IgD-negative memory B cell (primary cell): ENCODE data around the gene PTGER1. TPM values are rescaled to one million over a fixed set of nuclear protein-coding genes. Genes with fewer than 3 reads are reported as not detected.
A peak's percentile ranks its signal among the peaks of the same experiment; 100 is the strongest.
"Not testable (repeated sequence)": the region's sequence is repeated elsewhere in the genome, so short reads cannot be mapped to it uniquely, and the experiment has no call there.

ENCODE experiments used
- H3K27ac Mint-ChIP-seq, 3 donors: one replicate each; pipeline ENCODE4 v1.8.0; 2020 to 2022; ENCODE audit warnings: mild to moderate bottlenecking in 3 of 3, mixed read lengths in 3 of 3, moderate library complexity in 1 of 3
- H3K27me3 Mint-ChIP-seq: one replicate; pipeline ENCODE4 v1.8.0; 2021; ENCODE audit warnings: mixed read lengths
- H3K36me3 Mint-ChIP-seq: one replicate; pipeline ENCODE4 v1.8.0; 2020; ENCODE audit warnings: mild to moderate bottlenecking, mixed read lengths
- H3K4me1 Mint-ChIP-seq, 3 donors: one replicate each; pipeline ENCODE4 v1.8.0; 2020 to 2022; ENCODE audit warnings: mixed read lengths in 3 of 3, mild to moderate bottlenecking in 1 of 3
- H3K4me3 Mint-ChIP-seq, 4 donors: one replicate each; pipeline ENCODE4 v1.8.0; 2020 to 2022; ENCODE audit warnings: mild to moderate bottlenecking in 4 of 4, mixed read lengths in 4 of 4, moderate library complexity in 3 of 4
- H3K9me3 Mint-ChIP-seq, 3 donors: one replicate each; pipeline ENCODE4 v1.8.0; 2020 to 2021; ENCODE audit warnings: mixed read lengths in 3 of 3, mild to moderate bottlenecking in 1 of 3
- polyA plus RNA-seq: library from polyadenylated mRNA; unstranded; fragments of 300-500 nt; fragmentation: Illumina TruSeq; gene quantifications from one replicate; pipeline ENCODE4 v1.2.3, GENCODE V29; 2021

PTGER1 gene
- polyA plus RNA-seq, 1 donor from 2014 or later = not detected

DNA sequence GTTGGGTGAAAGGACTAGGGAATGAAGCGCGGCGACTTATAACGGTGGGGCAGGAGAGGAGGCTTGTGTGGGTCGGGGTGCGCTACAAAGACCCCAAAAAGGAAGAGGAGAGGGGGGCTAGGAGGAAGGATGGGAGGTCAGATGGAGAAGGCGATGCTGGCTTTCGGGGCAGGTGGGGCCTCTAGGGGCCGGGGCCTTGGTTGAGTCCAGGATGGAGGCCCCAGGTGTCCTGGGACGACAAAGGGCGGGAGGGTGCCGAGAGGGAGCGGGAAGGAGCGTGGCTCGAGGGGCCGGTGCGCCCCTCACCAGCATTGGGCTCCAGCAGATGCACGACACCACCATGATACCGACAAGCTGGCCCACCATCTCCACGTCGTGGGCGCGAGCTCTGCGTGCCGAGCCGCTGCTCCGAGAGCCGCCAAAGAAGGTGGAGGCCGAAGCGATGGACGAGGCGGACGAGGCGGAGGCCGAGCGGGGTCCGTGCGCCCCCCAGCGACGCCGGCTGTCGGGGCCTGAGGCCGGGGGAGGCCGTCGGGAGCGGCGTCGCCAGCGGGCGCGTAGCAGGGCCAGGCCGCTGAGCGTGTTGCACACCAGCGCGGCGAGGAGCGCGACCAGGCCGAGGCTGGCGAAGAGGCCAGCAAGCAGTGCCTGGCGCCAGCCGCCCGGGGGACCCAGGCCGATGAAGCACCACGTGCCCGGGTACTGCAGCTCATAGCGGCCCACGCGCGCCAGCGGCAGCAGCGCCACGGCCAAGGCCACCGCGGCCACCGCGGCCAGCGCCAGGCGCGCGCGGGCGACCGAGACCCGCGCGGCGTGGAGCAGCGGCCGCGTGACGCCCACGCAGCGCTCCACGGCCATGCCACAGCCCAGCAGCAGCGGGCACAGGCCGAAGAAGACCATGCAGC is 1.8 kb downstream of the PTGER1 start:
- peak overlapping the region in 1 of 3 donors; percentile 78 for H3K27ac Mint-ChIP-seq
- peaks cover 24% of the 10 kb centered on the region for H3K27me3 Mint-ChIP-seq
- no peaks in the 10 kb centered on the region for H3K9me3 Mint-ChIP-seq
- peaks cover 3% of the 10 kb centered on the region for H3K36me3 Mint-ChIP-seq
- peaks cover 0 to 14% (median 7%) of the 10 kb centered on the region in 3 donors for H3K4me1 Mint-ChIP-seq
- peak overlapping the region in 2 of 4 donors; percentile 74 to 79 for H3K4me3 Mint-ChIP-seq

DNA sequence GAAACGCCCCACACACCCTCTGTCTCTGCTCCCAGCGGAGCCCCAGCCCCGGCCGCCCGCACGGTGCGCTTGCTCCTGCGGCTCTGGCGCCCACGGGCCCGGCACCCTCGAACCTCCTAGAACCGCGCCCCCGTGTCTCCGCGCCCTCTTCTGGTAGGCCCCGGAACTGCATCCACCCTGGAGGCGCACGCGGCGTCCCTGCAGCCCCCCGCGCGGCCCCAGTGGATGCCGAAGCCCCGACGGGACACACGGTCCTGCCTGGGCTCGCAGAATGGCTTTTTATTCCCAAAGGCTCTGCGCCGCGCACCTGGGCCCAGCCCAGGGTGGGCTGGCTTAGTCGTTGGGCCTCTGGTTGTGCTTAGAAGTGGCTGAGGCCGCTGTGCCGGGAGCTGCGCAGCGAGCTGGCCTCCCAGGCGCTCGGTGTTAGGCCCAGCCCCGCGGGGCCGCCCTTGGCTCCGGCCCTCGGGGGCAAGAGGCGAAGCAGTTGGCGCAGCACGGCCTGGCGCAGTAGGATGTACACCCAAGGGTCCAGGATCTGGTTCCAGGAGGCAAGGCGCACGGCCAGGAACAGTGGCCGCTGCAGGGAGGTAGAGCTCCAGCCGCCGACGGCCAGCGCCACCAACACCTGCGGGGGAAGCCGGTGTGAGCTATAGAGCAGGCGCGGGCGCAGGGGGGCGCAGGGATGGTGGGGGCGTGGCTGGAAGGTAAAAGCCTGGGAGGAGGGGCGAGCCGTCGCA is 2.8 kb downstream of the PTGER1 start:
- H3K27me3 Mint-ChIP-seq = peaks cover 24% of the 10 kb centered on the region
- peaks cover 3% of the 10 kb centered on the region for H3K36me3 Mint-ChIP-seq
- no peaks in the 10 kb centered on the region for H3K9me3 Mint-ChIP-seq
- peak overlapping the region in 2 of 4 donors; percentile 12 to 41 for H3K4me3 Mint-ChIP-seq
- H3K4me1 Mint-ChIP-seq = peaks cover 0 to 14% (median 7%) of the 10 kb centered on the region in 3 donors
- peak overlapping the region in 1 of 3 donors; percentile 39 for H3K27ac Mint-ChIP-seq

DNA sequence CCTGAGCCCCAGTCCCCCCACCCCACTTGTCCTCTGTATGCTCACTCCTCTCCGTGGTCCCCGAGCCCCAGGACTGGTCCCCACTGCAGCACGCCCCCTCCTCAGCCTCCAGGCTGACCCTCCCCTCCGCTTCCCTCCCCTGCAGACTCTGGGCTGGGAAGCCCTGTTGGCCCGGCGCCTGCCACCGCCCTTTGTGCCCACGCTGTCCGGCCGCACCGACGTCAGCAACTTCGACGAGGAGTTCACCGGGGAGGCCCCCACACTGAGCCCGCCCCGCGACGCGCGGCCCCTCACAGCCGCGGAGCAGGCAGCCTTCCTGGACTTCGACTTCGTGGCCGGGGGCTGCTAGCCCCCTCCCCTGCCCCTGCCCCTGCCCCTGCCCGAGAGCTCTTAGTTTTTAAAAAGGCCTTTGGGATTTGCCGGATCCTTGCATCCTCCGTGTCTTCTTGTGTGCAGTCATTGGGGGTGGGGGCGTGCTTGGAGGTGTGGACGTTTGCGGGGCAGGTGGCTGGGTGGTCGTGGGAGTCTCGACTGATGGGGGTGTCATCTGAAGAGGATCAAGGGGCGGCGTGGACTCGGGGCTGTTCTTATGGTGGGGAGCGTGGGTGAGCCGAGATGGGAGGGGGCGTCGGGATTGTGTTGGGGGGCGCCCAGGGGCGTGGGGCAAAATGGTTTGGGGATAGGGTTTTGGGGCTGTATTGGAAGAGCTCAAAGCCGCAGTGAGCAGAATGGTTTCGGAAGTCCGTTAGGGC is 3.5 kb downstream of the PTGER1 start:
- Mint-ChIP-seq H3K9me3 (no peaks in the 10 kb centered on the region), H3K4me1 (peaks cover 0 to 14% (median 7%) of the 10 kb centered on the region in 3 donors), H3K27me3 (peaks cover 24% of the 10 kb centered on the region), H3K27ac (peak overlapping the region in 1 of 3 donors; percentile 39), H3K36me3 (peaks cover 3% of the 10 kb centered on the region), H3K4me3 (peak overlapping the region in 1 of 4 donors; percentile 41)

DNA sequence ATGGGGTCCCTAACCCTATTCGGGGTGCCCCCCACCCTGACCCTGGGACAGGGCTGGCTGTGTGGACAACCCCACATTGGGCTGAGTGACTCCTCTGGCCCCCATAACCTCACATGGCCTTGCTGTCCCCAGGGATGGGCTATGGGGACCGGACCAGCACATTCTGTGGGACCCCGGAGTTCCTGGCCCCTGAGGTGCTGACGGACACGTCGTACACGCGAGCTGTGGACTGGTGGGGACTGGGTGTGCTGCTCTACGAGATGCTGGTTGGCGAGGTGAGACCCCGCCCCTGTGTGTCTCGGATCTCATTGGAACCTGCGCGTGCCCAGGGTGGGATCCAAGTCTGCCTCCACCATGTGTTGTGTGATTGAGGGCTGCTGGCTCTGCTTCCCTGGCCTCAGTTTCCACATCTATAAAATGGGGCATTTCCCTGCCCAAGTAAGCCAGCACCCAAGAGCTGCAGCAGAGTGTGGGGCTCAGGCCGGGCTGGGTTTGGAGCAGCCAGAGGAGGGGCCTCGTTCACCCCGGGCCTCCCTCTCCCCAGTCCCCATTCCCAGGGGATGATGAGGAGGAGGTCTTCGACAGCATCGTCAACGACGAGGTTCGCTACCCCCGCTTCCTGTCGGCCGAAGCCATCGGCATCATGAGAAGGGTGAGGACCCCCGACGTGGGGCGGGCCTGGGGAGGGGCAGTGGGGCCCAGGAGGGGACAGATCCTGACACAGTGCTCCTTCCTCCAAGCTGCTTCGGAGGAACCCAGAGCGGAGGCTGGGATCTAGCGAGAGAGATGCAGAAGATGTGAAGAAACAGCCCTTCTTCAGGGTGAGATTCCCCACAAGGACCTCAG is 4.9 kb downstream of the PTGER1 start:
- Mint-ChIP-seq H3K36me3 (peaks cover 1% of the 10 kb centered on the region), H3K4me1 (peaks cover 0 to 9% (median 7%) of the 10 kb centered on the region in 3 donors)

DNA sequence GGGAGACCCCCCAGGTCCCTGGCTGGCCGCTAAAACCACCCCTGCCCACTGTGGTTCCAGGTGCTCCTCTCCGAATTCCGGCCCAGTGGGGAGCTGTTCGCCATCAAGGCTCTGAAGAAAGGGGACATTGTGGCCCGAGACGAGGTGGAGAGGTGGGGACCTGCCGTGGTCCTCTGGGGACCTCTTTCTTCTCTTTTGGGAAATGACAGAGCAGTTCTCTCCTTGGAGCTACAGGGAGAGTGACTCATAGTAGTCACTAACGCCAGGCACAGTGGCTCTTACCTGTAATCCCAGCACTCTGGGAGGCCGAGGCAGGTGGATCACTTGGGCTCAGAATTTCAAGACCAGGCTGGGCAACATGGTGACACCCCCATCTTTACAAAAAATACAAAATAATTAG is 7.3 kb downstream of the PTGER1 start:
- Mint-ChIP-seq H3K4me1 (peaks cover 0 to 2% (median 0%) of the 10 kb centered on the region in 3 donors), H3K36me3 (peaks cover 1% of the 10 kb centered on the region), H3K27ac (peak overlapping the region in 1 of 3 donors; percentile 18), H3K4me3 (peak overlapping the region in 1 of 4 donors; percentile 12), H3K9me3 (no peaks in the 10 kb centered on the region), H3K27me3 (peaks cover 3% of the 10 kb centered on the region)

More for the DNA sequence above, 4.9 kb downstream of the PTGER1 start:
- Mint-ChIP-seq H3K27me3 (peaks cover 17% of the 10 kb centered on the region), H3K27ac (no peak overlapping the region), H3K4me3 (no peak overlapping the region), H3K9me3 (no peaks in the 10 kb centered on the region)

DNA sequence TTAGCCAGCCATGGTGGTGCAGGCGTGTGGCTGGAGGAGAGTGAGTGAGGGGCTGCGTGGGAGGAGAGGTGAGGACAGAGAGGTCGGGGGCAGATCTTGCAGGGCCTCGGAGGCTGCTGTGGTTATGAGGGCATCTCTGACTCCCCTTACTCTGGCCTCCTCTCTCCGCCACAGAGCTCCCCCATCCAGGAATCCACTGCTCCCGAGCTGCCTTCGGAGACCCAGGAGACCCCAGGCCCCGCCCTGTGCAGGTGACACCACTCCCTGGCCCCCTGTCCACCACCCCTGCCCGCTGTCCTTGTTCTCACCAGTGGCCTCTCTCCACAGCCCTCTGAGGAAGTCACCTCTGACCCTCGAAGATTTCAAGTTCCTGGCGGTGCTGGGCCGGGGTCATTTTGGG is 7.8 kb downstream of the PTGER1 start:
- no peaks in the 10 kb centered on the region for H3K9me3 Mint-ChIP-seq
- peaks cover 1% of the 10 kb centered on the region for H3K36me3 Mint-ChIP-seq
- H3K4me1 Mint-ChIP-seq = peaks cover 0 to 1% (median 0%) of the 10 kb centered on the region in 3 donors
- H3K27ac Mint-ChIP-seq = no peak overlapping the region
- no peaks in the 10 kb centered on the region for H3K27me3 Mint-ChIP-seq
- H3K4me3 Mint-ChIP-seq = no peak overlapping the region

DNA sequence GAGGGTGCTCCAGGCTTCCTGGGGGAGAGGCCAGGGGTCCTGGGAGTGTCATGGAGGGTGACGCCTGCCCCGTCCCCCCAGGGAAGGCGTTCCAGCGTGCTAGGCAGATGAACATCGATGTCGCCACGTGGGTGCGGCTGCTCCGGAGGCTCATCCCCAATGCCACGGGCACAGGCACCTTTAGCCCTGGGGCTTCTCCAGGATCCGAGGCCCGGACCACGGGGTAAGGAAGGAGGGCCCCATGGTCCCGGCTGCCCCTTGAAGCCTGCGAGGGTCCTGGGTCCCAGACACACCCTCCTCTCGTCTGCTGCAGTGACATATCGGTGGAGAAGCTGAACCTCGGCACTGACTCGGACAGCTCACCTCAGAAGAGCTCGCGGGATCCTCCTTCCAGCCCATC is 11.4 kb downstream of the PTGER1 start:
- no peak overlapping the region for H3K27ac Mint-ChIP-seq
- H3K4me3 Mint-ChIP-seq = peak overlapping the region in 1 of 4 donors; percentile 33
- no peaks in the 10 kb centered on the region for H3K4me1 Mint-ChIP-seq
- no peaks in the 10 kb centered on the region for H3K9me3 Mint-ChIP-seq
- peaks cover 5% of the 10 kb centered on the region for H3K36me3 Mint-ChIP-seq
- no peaks in the 10 kb centered on the region for H3K27me3 Mint-ChIP-seq

DNA sequence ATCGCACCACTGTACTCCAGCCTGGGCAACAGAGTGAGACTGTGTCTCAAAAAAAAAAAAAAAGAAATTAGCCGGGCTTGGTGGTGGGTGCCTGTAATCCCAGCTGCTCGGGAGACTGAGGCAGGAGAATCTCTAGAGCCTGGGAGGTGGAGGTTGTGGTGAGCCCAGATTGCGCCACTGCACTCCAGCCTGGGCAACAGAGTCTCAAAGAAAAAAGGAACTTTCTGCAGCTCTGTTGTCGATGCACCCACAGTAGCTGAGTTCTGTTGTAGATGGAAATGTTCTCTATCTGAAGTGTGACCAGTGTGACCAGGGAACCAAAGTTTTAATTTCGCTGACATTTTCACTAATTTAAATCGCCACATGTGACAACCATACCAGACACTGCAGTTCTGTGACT is 12.8 kb downstream of the PTGER1 start:
- H3K36me3 Mint-ChIP-seq, H3K27ac Mint-ChIP-seq, H3K27me3 Mint-ChIP-seq: not testable (repeated sequence)

DNA sequence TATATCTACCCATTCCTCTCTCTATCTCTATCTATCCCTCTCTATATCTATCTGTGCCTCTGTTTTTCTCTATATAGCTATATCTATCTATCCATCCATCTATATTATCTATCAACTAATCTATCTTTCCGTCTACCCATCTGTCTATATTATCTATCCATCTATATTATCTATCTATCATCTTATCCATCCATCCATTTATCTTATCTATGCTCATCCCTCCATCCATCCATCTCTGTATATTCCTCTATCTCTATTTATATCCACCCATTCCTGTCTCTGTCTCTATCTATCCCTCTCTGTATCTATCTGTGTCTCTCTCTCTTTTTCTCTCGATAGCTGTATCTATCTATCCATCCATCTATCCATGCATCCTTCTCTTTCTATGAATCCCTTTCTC is 14.2 kb downstream of the PTGER1 start:
- no peaks in the 10 kb centered on the region for H3K4me1 Mint-ChIP-seq
- no peak overlapping the region for H3K4me3 Mint-ChIP-seq
- peaks cover 4% of the 10 kb centered on the region for H3K36me3 Mint-ChIP-seq
- H3K27ac Mint-ChIP-seq = peak overlapping the region in 1 of 3 donors; percentile 62
- H3K27me3 Mint-ChIP-seq = no peaks in the 10 kb centered on the region
- no peaks in the 10 kb centered on the region for H3K9me3 Mint-ChIP-seq

More for the DNA sequence above, 12.8 kb downstream of the PTGER1 start:
- not testable (repeated sequence) for H3K9me3 Mint-ChIP-seq, H3K4me1 Mint-ChIP-seq, H3K4me3 Mint-ChIP-seq

DNA sequence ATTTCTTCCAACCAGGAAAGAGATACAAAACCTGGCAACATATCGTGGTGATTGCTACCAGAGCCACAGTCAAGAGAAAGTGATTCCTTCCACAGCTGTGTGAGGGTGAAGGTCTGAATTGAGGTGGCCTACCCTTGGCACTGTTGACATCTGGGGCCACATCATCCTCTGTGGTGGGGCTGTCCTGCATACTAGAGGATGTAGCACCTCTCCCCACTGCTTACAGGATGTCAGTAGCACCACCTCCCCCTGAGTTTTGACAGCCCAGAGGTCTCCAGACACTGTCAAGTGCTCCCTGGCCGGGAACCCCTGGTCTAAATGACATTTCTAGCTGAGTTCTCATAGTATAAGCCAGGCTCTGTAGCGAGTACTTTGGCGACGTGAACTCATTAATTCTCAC is 15.5 kb downstream of the PTGER1 start:
- no peak overlapping the region for H3K4me3 Mint-ChIP-seq
- H3K36me3 Mint-ChIP-seq = peaks cover 4% of the 10 kb centered on the region
- H3K9me3 Mint-ChIP-seq = no peaks in the 10 kb centered on the region
- no peaks in the 10 kb centered on the region for H3K4me1 Mint-ChIP-seq
- H3K27me3 Mint-ChIP-seq = no peaks in the 10 kb centered on the region
- peak overlapping the region in 1 of 3 donors; percentile 63 for H3K27ac Mint-ChIP-seq

DNA sequence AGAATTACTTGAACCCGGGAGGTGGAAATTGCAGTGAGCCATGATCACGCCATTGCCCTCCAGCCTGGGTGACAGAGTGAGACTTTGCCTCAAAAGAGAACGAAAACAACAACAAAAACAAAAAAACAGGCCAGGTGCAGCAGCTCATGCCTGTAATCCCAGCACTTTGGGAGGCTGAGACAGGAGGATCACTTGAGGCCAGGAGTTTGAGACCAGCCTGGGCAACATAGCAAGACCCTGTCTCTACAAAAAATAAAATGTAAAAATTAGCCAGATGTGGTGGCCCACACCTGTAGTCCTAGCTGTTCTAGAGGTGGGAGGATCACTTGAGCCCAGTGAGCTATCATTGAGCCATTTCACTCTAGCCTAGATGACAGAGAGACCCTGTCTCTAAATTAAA is 22.9 kb downstream of the PTGER1 start:
- H3K4me1 Mint-ChIP-seq, H3K27me3 Mint-ChIP-seq, H3K36me3 Mint-ChIP-seq, H3K9me3 Mint-ChIP-seq, H3K27ac Mint-ChIP-seq, H3K4me3 Mint-ChIP-seq: not testable (repeated sequence)

DNA sequence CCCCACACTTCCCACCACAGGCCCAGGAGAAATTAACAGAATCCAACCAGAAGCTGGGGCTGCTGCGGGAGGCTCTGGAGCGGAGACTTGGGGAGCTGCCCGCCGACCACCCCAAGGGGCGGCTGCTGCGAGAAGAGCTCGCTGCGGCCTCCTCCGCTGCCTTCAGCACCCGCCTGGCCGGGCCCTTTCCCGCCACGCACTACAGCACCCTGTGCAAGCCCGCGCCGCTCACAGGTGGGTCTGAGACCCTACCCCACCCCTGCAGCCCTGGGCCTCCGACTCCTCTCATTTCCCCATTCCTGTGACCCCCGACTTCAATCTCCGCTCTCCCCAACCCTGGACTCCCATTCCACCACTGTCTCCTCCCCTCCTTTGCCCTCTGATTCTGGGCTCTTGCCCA is 24.3 kb downstream of the PTGER1 start:
- Mint-ChIP-seq H3K36me3 (peaks cover 8% of the 10 kb centered on the region), H3K27me3 (no peaks in the 10 kb centered on the region), H3K4me1 (peaks cover 0 to 4% (median 3%) of the 10 kb centered on the region in 3 donors), H3K27ac (peak overlapping the region in 1 of 3 donors; percentile 47), H3K9me3 (no peaks in the 10 kb centered on the region), H3K4me3 (no peak overlapping the region)

DNA sequence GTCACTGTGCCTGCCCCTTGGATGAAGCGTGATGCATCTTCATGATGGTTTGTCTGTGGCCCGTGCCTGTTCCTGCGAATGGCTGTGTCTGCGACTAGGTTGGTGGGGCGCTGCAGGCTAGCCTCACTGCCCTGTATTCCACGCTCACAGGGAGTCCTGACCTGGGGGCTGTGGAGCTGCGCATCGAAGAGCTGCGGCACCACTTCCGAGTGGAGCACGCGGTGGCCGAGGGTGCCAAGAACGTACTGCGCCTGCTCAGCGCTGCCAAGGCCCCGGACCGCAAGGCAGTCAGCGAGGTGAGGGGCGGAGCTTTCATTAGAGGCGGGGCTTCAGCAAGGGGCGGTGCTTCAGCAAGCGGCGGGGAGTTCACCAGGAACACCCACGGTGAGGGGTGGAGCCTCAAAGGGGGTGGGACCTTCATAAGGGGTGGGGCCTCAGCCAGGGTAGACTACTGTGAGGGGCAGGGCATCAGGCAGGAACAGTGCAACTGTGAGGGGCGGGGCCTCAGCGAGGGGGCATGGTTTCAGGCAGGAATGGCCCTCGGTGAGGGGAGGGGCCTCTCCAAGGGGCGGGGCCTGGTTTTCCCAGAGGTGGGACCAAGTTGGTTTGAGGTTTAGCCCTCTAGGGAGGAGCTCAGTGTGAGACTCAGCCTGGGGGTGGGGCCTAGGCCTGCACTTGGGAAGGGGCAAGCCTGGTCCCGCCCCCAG is 24.8 kb downstream of the PTGER1 start:
- Mint-ChIP-seq H3K36me3 (peaks cover 9% of the 10 kb centered on the region), H3K27me3 (no peaks in the 10 kb centered on the region), H3K9me3 (no peaks in the 10 kb centered on the region), H3K4me3 (no peak overlapping the region), H3K27ac (peak overlapping the region in 1 of 3 donors; percentile 47), H3K4me1 (peaks cover 0 to 4% (median 3%) of the 10 kb centered on the region in 3 donors)
